Smooth muscle cell (in vitro differentiated cells): ENCODE data around the gene ZNF816. TPM values are rescaled to one million over a fixed set of nuclear protein-coding genes. Genes with fewer than 3 reads are reported as not detected.
A peak's percentile ranks its signal among the peaks of the same experiment; 100 is the strongest.

Experiments used
- DNase-seq: peaks from one replicate; lab custom pipeline; 2025; ENCODE audit not compliant: unreplicated experiment; lab: John Stamatoyannopoulos, UW
- H2AFZ ChIP-seq: fragments of 200-600 bp; sonication (generic); 2 replicates; pipeline ENCODE4 v1.6.0; 2016; ENCODE audit warnings: antibody characterized with exemption, low read depth, mild to moderate bottlenecking
- H3F3A ChIP-seq: fragments of 200-600 bp; sonication (generic); 2 replicates; pipeline ENCODE4 v1.6.0; 2017; ENCODE audit warnings: antibody characterized with exemption, low read depth
- H3K27ac ChIP-seq: fragments of 200-600 bp; sonication (generic); 2 replicates; pipeline ENCODE4 v1.5.1; 2016; ENCODE audit warnings: low read depth, mild to moderate bottlenecking
- H3K27me3 ChIP-seq: fragments of 200-600 bp; sonication (generic); 2 replicates; pipeline ENCODE4 v1.6.1; 2016; ENCODE audit warnings: low read depth, mild to moderate bottlenecking
- H3K36me3 ChIP-seq: fragments of 200-600 bp; sonication (generic); 2 replicates; pipeline ENCODE4 v1.5.1; 2016; ENCODE audit warnings: low read depth
- H3K4me1 ChIP-seq: fragments of 200-600 bp; sonication (generic); 2 replicates; pipeline ENCODE4 v1.5.1; 2016; ENCODE audit warnings: low read depth
- H3K4me2 ChIP-seq: fragments of 200-600 bp; sonication (generic); 2 replicates; pipeline ENCODE4 v1.6.0; 2016; ENCODE audit warnings: mild to moderate bottlenecking
- H3K4me3 ChIP-seq: fragments of 200-600 bp; sonication (generic); 2 replicates; pipeline ENCODE4 v1.5.1; 2016; ENCODE audit warnings: mild to moderate bottlenecking
- H3K79me2 ChIP-seq: fragments of 200-600 bp; sonication (generic); 2 replicates; pipeline ENCODE4 v1.6.0; 2016; ENCODE audit warnings: low read depth, mild to moderate bottlenecking
- H3K9ac ChIP-seq: fragments of 200-600 bp; sonication (generic); 2 replicates; pipeline ENCODE4 v1.6.0; 2016; ENCODE audit warnings: low read depth
- H3K9me3 ChIP-seq: fragments of 200-600 bp; sonication (generic); replicated peaks from 2 replicates; pipeline ENCODE4 v1.5.1; 2016; ENCODE audit warnings: low read depth
- H4K20me1 ChIP-seq: fragments of 200-600 bp; sonication (generic); 2 replicates; pipeline ENCODE4 v1.6.0; 2016; ENCODE audit warnings: low read depth
- WGBS: methylation state at CpG from one replicate; pipeline ENCODE4 v1.1.7; 2016; ENCODE audit warnings: low lambda C conversion rate; 5-methylcytosine and 5-hydroxymethylcytosine counted together
- polyA plus RNA-seq: library from polyadenylated mRNA; unstranded; fragments of >200 nt; fragmentation: Nextera tagmentation; extraction: Ambion mirVana; gene quantifications from 2 replicates; pipeline ENCODE4 v1.2.1, GENCODE V29; 2016
- total RNA-seq: library from RNA; depleted of rRNA; stranded (reverse); fragments of >200 nt; gene quantifications from 2 replicates; pipeline ENCODE4 v1.2.3, GENCODE V29; 2014
- TF ChIP-seq, protein P1 (sequence below): fragments of 200-600 bp; sonication (generic); IDR thresholded peaks from 2 replicates; pipeline ENCODE4 v1.5.1; 2017; ENCODE audit warnings: borderline replicate concordance, mild to moderate bottlenecking, antibody characterized with exemption; ENCODE audit not compliant: insufficient read depth, poor library complexity, severe bottlenecking

The ZNF816 gene
- total and polyA plus RNA-seq, 2 experiments from 2014 or later = 5.6 to 9.2 TPM

DNA sequence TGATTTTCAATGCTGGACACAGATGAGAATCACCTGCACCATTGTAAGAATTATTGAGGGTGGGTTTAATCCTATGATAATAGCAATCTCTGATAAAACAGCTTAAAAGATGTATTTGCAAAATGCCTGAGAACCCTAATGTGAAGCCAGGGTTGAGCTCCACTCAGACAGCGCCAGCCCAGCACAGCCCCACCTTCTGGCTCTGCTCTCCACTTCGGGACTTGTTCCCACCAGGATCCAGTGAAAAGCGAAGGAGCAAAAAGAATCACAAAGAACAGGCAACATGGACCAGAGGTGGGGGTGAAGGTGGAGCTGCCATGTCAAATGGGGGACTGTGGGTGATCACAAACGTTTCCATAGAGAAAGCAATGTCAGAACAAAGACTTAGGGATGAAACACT is 18.6 kb upstream of the ZNF816 start:
- Histone ChIP-seq H3K4me2 (no peak overlapping the region), H4K20me1 (no peaks in the 10 kb centered on the region), H3K9ac (no peak overlapping the region), H3K4me1 (no peaks in the 10 kb centered on the region), H3K79me2 (peaks cover 3% of the 10 kb centered on the region), H3F3A (no peaks in the 10 kb centered on the region), H3K9me3 (no peaks in the 10 kb centered on the region), H3K27me3 (no peaks in the 10 kb centered on the region), H3K36me3 (peaks cover 23% of the 10 kb centered on the region), H2AFZ (no peak overlapping the region), H3K27ac (no peak overlapping the region), H3K4me3 (no peak overlapping the region)
- DNase-seq = no peak
- WGBS = 76% methylated on average over 4 of the region's 4 CpGs
- TF ChIP-seq, protein P1, sequence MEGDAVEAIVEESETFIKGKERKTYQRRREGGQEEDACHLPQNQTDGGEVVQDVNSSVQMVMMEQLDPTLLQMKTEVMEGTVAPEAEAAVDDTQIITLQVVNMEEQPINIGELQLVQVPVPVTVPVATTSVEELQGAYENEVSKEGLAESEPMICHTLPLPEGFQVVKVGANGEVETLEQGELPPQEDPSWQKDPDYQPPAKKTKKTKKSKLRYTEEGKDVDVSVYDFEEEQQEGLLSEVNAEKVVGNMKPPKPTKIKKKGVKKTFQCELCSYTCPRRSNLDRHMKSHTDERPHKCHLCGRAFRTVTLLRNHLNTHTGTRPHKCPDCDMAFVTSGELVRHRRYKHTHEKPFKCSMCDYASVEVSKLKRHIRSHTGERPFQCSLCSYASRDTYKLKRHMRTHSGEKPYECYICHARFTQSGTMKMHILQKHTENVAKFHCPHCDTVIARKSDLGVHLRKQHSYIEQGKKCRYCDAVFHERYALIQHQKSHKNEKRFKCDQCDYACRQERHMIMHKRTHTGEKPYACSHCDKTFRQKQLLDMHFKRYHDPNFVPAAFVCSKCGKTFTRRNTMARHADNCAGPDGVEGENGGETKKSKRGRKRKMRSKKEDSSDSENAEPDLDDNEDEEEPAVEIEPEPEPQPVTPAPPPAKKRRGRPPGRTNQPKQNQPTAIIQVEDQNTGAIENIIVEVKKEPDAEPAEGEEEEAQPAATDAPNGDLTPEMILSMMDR = no peak

DNA sequence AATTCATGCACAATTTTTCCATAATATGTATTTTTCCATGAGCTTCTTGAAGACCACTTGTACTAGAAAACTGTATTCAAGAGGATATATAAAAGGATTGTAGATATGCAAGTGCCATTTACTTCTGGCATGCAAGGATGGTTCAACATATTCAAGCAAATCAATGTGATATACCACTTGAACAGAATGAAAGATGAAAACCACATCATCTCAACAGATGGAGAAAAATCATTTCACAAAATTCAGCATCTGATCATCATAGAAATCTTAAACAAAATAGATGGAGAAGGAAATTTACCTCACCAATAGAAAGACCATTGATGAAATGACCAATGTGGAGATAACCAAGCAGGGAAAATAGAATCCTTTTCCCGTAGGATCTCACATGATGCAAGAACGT is 5.1 kb upstream of the ZNF816 start:
- TF ChIP-seq, protein P1 = no peak
- Histone ChIP-seq H3K4me1 (no peaks in the 10 kb centered on the region), H3F3A (no peaks in the 10 kb centered on the region), H2AFZ (no peak overlapping the region), H3K79me2 (no peaks in the 10 kb centered on the region), H4K20me1 (no peaks in the 10 kb centered on the region), H3K27me3 (no peaks in the 10 kb centered on the region), H3K36me3 (peaks cover 36% of the 10 kb centered on the region), H3K27ac (no peak overlapping the region), H3K4me2 (no peak overlapping the region), H3K4me3 (no peak overlapping the region), H3K9ac (no peak overlapping the region), H3K9me3 (peaks cover 8% of the 10 kb centered on the region)
- WGBS = 97% methylated on average over 2 of the region's 2 CpGs
- DNase-seq = no peak

DNA sequence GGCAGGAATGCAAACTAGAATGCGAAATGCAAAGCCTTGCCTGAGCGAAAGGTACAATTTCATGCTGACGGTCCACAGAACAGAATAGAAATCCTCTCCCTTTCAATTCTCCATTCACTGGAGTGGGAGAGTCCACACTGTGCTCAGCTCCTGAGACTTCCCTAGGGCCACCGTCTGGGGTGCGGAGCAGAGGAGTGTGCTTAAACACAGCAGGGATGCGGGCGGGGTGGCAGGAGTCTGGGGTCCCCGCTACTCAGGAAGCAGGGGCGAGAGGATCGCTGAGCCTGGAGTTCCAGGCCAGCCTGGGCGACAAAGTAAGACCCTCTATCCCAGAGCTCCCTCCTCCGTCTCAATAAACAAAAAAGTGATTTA is 552 bp upstream of the ZNF816 start:
- peaks cover 10% of the 10 kb centered on the region for H3K36me3 ChIP-seq
- H2AFZ ChIP-seq = peak overlapping the region; percentile 79
- TF ChIP-seq, protein P1 = no peak
- H3K9ac ChIP-seq = peak overlapping the region; percentile 19
- no peaks in the 10 kb centered on the region for H3F3A ChIP-seq
- H3K9me3 ChIP-seq = peaks cover 4% of the 10 kb centered on the region
- H3K4me1 ChIP-seq = peaks cover 7% of the 10 kb centered on the region
- no peak for DNase-seq
- WGBS = 4% methylated on average over 12 of the region's 12 CpGs
- H3K4me3 ChIP-seq = peak overlapping the region; percentile 85
- H3K27me3 ChIP-seq = no peaks in the 10 kb centered on the region
- H4K20me1 ChIP-seq = no peaks in the 10 kb centered on the region
- peak overlapping the region; percentile 61 for H3K27ac ChIP-seq
- peaks cover 38% of the 10 kb centered on the region for H3K79me2 ChIP-seq
- peak overlapping the region; percentile 96 for H3K4me2 ChIP-seq

DNA sequence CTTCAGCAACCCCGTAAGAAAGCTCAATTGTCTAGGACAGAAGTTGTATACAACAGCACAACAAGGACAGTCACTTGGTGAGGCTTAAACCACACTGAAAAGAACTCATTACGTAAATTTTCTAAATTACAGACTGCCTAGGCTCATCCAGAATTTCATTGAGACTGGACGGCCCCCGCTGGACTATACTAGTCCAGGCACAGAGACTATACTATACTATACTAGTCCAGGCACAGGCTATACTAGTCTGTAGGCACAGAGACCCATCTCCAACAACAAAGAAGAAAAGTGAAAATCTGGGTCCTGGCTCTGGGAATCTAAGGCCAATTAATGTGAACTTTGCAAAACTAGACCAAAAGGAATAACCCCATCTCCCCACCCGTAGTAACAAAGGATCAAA is 700 bp downstream of the ZNF816 start:
- Histone ChIP-seq H3K79me2 (peaks cover 45% of the 10 kb centered on the region), H3F3A (no peaks in the 10 kb centered on the region), H3K4me3 (peak overlapping the region; percentile 85), H3K27me3 (no peaks in the 10 kb centered on the region), H3K4me1 (peaks cover 7% of the 10 kb centered on the region), H3K9me3 (no peaks in the 10 kb centered on the region), H2AFZ (peak overlapping the region; percentile 79), H4K20me1 (no peaks in the 10 kb centered on the region), H3K27ac (peak overlapping the region; percentile 77), H3K9ac (peak overlapping the region; percentile 78), H3K4me2 (peak overlapping the region; percentile 96), H3K36me3 (peaks cover 2% of the 10 kb centered on the region)
- no peak for DNase-seq
- 33% methylated on average over 5 of the region's 5 CpGs for WGBS
- TF ChIP-seq, protein P1 = no peak
